Psoas muscle (tissue), 8 donors: ENCODE results near the gene C1orf50. TPM values are rescaled to one million over a fixed set of nuclear protein-coding genes. Genes with fewer than 3 reads are reported as not detected.

ENCODE experiments used
- ATAC-seq, 4 donors: fragments of 200-7000 bp; cut with Tn5 transposase; one replicate each; pipeline ENCODE4 v1.9.1; 2020; ENCODE audit warnings: moderate library complexity in 3 of 4, mild to moderate bottlenecking in 2 of 4
- DNase-seq, 2 donors: peaks; one replicate each; pipeline ENCODE4 v3.0.0-alpha.2; 2020
- H3K27ac ChIP-seq: fragments of 200-600 bp; one replicate; pipeline ENCODE4 v1.8.0; 2022
- H3K27me3 ChIP-seq, 3 donors: fragments of 200-600 bp in 1 of 3; one replicate each; pipeline versions ENCODE4 v1.6.1 to v1.8.0; 2013 to 2022; ENCODE audit warnings: low read length in 2 of 3, mild to moderate bottlenecking in 2 of 3, moderate library complexity in 1 of 3; ENCODE audit not compliant: insufficient read depth in 3 of 3
- H3K36me3 ChIP-seq, 2 donors: fragments of 200-600 bp in 1 of 2; one replicate each; pipeline versions ENCODE4 v1.6.1 to v1.8.0; 2013 to 2022; ENCODE audit warnings: low read depth in 1 of 2, mild to moderate bottlenecking in 1 of 2, moderate library complexity in 1 of 2; ENCODE audit not compliant: insufficient read depth in 1 of 2
- H3K4me1 ChIP-seq: fragments of 200-600 bp; one replicate; pipeline ENCODE4 v1.8.0; 2022
- H3K4me3 ChIP-seq: fragments of 200-600 bp; one replicate; pipeline ENCODE4 v1.8.0; 2022; ENCODE audit warnings: mild to moderate bottlenecking
- H3K9me3 ChIP-seq: fragments of 200-600 bp; one replicate; pipeline ENCODE4 v1.8.0; 2022
- CTCF ChIP-seq: fragments of 200-600 bp; IDR thresholded peaks from one replicate; pipeline ENCODE4 v1.8.0; 2022; ENCODE audit warnings: antibody characterized with exemption
- WGBS, 3 donors: extraction: QIAGEN DNeasy Blood & Tissue Kit; methylation state at CpG; one replicate each; pipeline versions ENCODE4 v1.1.6 to v1.1.7; 2013; 5-methylcytosine and 5-hydroxymethylcytosine counted together
- intact Hi-C, 2 donors: fragments of 100-400 bp; cut with DNase I; formaldehyde crosslinking; loops; one replicate each; pipeline versions ENCODE4 v1.11.0 to v1.14.2; 2022
- polyA plus RNA-seq, 3 donors: library from polyadenylated mRNA; stranded (reverse); fragments of 200-250 nt; gene quantifications; one replicate each; pipeline ENCODE4 v1.2.3, GENCODE V29; 2013
- total RNA-seq, 4 donors: library from RNA; stranded (reverse); fragmentation: NEBNext Ultra II Directional in 2 of 4; extraction: Animal tissue kit (Norgen Biotek cat#: 25700) in 2 of 4; gene quantifications; one replicate each; pipeline versions ENCODE4 v1.2.1 to v1.2.4, GENCODE V29; 2021 to 2023
- donor health status: healthy with polysubstance abuse.
- donor health status: DM: no; HTN: no; CAD: no; lungs with moderate emphysema.
- donor health status: Bipolar disorder and iron deficiency.
- donor health status: healthy.
- donor health status: DM: yes; HTN: yes; CAD: no.
- donor health status: DM: no; HTN: no; CAD: no.
- donor health status: DM: no; HTN: no; CAD: no.
- donor health status: DM: yes; HTN: yes; CAD: no.

Gene C1orf50
- total and polyA plus RNA-seq, 7 donors: 2.5 to 10.2 (median 7.5) TPM

- WGBS, 3 donors: 48 to 59% (median 52%) methylated on average over 1 of the region's 1 CpG
- no peaks in the 10 kb centered on the region for H3K9me3 ChIP-seq
- H3K36me3 ChIP-seq: no peaks in the 10 kb centered on the region
- no peak overlapping the region for H3K27ac ChIP-seq
- intact Hi-C loops: no loop called here
- DNase-seq: no peak
- H3K27me3 ChIP-seq: no peaks in the 10 kb centered on the region
- no peak for TF ChIP-seq CTCF
- no peak for ATAC-seq
- H3K4me1 ChIP-seq: peaks cover 22% of the 10 kb centered on the region
- no peak overlapping the region for H3K4me3 ChIP-seq
Measured at GRCh38 chr1:42820813-42821212, 53.8 kb downstream of the C1orf50 start.

- 96 to 99% (median 98%) methylated on average over 2 of the region's 2 CpGs for WGBS, 3 donors
- no peaks in the 10 kb centered on the region for H3K27me3 ChIP-seq
- no peaks in the 10 kb centered on the region for H3K9me3 ChIP-seq
- DNase-seq (no peak), ATAC-seq (no peak)
- H3K27ac ChIP-seq: no peak overlapping the region
- intact Hi-C loops: no loop called here
- peaks cover 18% of the 10 kb centered on the region for H3K4me1 ChIP-seq
- TF ChIP-seq CTCF: no peak
- H3K4me3 ChIP-seq: no peak overlapping the region
- no peaks in the 10 kb centered on the region for H3K36me3 ChIP-seq
Measured at GRCh38 chr1:42821690-42822089, 54.6 kb downstream of the C1orf50 start.

DNA sequence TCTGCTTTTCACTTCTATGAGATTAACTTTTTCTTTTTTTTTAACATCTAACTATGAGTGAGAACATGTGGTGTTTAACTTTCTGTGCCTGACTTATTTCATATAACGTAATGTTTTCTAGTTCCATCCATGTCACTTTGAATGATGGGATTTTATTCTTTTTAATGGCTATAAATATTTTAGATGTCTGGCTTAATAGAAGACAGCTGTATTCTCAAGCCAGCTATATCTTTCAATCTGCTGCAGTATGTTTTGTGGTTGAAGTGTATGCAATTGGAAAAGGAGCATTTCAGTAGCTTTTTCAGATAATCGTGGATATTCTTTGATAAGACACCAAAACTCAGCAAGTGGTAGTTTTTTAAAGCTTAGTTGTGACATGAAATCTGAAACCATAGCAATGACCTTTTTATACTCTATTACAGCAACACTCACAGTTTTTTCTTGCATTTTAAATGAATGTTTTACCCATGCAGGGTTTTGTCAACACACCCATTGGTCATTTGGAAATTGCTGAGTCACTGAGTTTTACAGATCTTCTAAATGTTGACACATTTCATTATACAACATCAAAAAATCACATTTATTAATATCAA, 55.8 kb downstream of the C1orf50 start:
- TF ChIP-seq CTCF: no peak
- Histone ChIP-seq H3K27me3 (no peaks in the 10 kb centered on the region), H3K36me3 (peaks cover 0 to 6% of the 10 kb centered on the region in 2 donors), H3K27ac (no peak overlapping the region), H3K4me1 (peaks cover 14% of the 10 kb centered on the region), H3K9me3 (no peaks in the 10 kb centered on the region), H3K4me3 (no peak overlapping the region)
- intact Hi-C loops: no loop called here
- WGBS, 3 donors: 44 to 68% (median 53%) methylated on average over 2 of the region's 2 CpGs
- DNase-seq: no peak
- ATAC-seq: no peak

DNA sequence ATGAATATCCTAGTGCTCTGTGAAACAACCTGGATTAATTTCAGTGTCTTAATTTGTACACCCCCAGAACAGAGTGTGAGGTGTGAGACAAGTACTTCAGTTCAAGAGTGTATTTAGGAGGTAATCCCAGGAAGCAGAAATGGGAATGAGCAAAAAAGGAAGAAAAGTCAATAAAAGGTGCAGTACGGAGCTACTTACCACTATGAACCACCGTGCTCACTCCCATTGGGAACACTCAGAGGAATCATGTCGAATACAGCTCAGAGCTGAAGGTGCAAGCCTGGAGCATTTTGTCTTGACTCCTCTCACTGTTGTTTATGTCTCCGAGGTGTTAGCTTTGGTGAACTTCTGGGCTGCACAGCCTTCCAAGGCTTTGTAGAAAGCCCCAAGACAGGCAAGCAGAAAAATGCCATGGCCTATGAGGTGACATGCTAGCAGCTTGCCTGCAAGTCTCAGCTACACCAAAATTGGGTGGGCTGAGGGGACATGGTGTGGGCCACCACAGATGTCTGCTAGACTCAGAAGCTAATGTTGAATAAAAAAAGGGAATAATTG, 57.5 kb downstream of the C1orf50 start:
- Histone ChIP-seq H3K27me3 (no peaks in the 10 kb centered on the region), H3K4me1 (peaks cover 14% of the 10 kb centered on the region), H3K9me3 (no peaks in the 10 kb centered on the region), H3K36me3 (peaks cover 0 to 22% of the 10 kb centered on the region in 2 donors), H3K27ac (no peak overlapping the region), H3K4me3 (no peak overlapping the region)
- no peak for TF ChIP-seq CTCF
- intact Hi-C loops: no loop called here
- no peak for ATAC-seq
- no peak for DNase-seq
- 93 to 97% (median 95%) methylated on average over 4 of the region's 4 CpGs for WGBS, 3 donors
